HG02943 (cell line): ENCODE measurements around the gene SKOR1.

Experiments used
- ATAC-seq: cut with Tn5 transposase; IDR thresholded peaks from one replicate; pipeline ENCODE4 v1.9.1; 2021; ENCODE audit warnings: mild to moderate bottlenecking, low read depth, moderate library complexity; ENCODE audit not compliant: unreplicated experiment

Gene SKOR1

GRCh38 chr15:67794832-67795574 is 30.3 kb upstream of the SKOR1 start:
- ATAC-seq: no peak

- ATAC-seq: no peak
Observed at GRCh38 chr15:67796196-67797127, 28.8 kb upstream of the SKOR1 start.

GRCh38 chr15:67799801-67800205 is 25.5 kb upstream of the SKOR1 start:
- ATAC-seq: no peak

- ATAC-seq: no peak
Observed at GRCh38 chr15:67801142-67801541, 24.2 kb upstream of the SKOR1 start.

- no peak for ATAC-seq
Observed at GRCh38 chr15:67801926-67802914, 23.1 kb upstream of the SKOR1 start.

- no peak for ATAC-seq
Observed at GRCh38 chr15:67803299-67803698, 22.0 kb upstream of the SKOR1 start.

GRCh38 chr15:67803996-67804843 is 21.1 kb upstream of the SKOR1 start:
- no peak for ATAC-seq

GRCh38 chr15:67805008-67805665 is 20.2 kb upstream of the SKOR1 start:
- no peak for ATAC-seq

- no peak for ATAC-seq
Observed at GRCh38 chr15:67805666-67806516, 19.4 kb upstream of the SKOR1 start.

GRCh38 chr15:67806536-67806935 is 18.8 kb upstream of the SKOR1 start:
- ATAC-seq: no peak

- no peak for ATAC-seq
Observed at GRCh38 chr15:67807141-67807540, 18.2 kb upstream of the SKOR1 start.

- ATAC-seq: no peak
Observed at GRCh38 chr15:67807836-67808235, 17.5 kb upstream of the SKOR1 start.

GRCh38 chr15:67808821-67809220 is 16.5 kb upstream of the SKOR1 start:
- ATAC-seq: no peak

- no peak for ATAC-seq
Observed at GRCh38 chr15:67809441-67809840, 15.9 kb upstream of the SKOR1 start.

- ATAC-seq: no peak
Observed at GRCh38 chr15:67809866-67810265, 15.4 kb upstream of the SKOR1 start.

GRCh38 chr15:67812241-67812644 is 13.1 kb upstream of the SKOR1 start:
- no peak for ATAC-seq

GRCh38 chr15:67813104-67813634 is 12.1 kb upstream of the SKOR1 start:
- ATAC-seq: no peak

GRCh38 chr15:67815036-67815592 is 10.2 kb upstream of the SKOR1 start:
- no peak for ATAC-seq
